GM12878 (cell line): ENCODE measurements around the gene VEGFD. TPM values are rescaled to one million over a fixed set of nuclear protein-coding genes. Genes with fewer than 3 reads are reported as not detected.

Experiments
- ATAC-seq: fragments of 200-7000 bp; cut with Tn5 transposase; 3 replicates; pipeline ENCODE4 v1.9.1; 2020; ENCODE audit warnings: mild to moderate bottlenecking, moderate library complexity
- BruUV-seq: library from RNA; stranded (reverse); fragments of 400-500 nt; replicated peaks from 2 replicates; lab custom pipeline; 2021; lab: Mats Ljungman, UMichigan
- CTCF ChIA-PET: fragments of 300-600 bp; sonication (Branson Sonifier 250); formaldehyde crosslinking; extraction: SDS; loops from one replicate; lab custom pipeline; 2021; ENCODE audit warnings: inconsistent platforms; lab: Yijun Ruan, JAX
- POLR2A ChIA-PET: fragments of 350-600 bp; formaldehyde crosslinking; extraction: SDS; loops from one replicate; lab custom pipeline; 2021; ENCODE audit warnings: inconsistent platforms; lab: Charles Lee
- RAD21 ChIA-PET: fragments of 300-600 bp; sonication (Branson Sonifier 250); formaldehyde crosslinking; loops from one replicate; lab custom pipeline; 2023; ENCODE audit warnings: antibody characterized with exemption; ENCODE audit not compliant: unreplicated experiment; lab: Charles Lee
- SMC1A ChIA-PET: fragments of 300-600 bp; sonication (Branson Sonifier 250); formaldehyde crosslinking; loops from one replicate; lab custom pipeline; 2023; ENCODE audit not compliant: unreplicated experiment, uncharacterized antibody; lab: Charles Lee
- DNase-seq: peaks from one replicate; pipeline ENCODE4 v3.0.0-alpha.2; 2011; ENCODE audit warnings: low read depth, low spot score
- FAIRE-seq: peaks from 3 replicates; lab custom pipeline; 2011; peaks lifted over from hg19 to GRCh38; lab: Jason Lieb, UNC
- H2AFZ ChIP-seq: 2 replicates; pipeline ENCODE4 v1.6.0; 2011; ENCODE audit warnings: low read depth, low read length, control low read depth; ENCODE audit not compliant: control insufficient read depth
- H3K27ac ChIP-seq: 2 replicates; pipeline ENCODE4 v1.5.1; 2011; ENCODE audit warnings: control low read depth; ENCODE audit not compliant: control insufficient read depth, insufficient read depth
- H3K27me3 ChIP-seq, 2 experiments: replicated peaks in 1 of 2; 2 replicates each; pipeline versions ENCODE4 v1.6.0 to v1.6.1; 2011; ENCODE audit warnings: low read length in 1 of 2; ENCODE audit not compliant: control insufficient read depth in 2 of 2, insufficient read depth in 2 of 2
- H3K36me3 ChIP-seq, 2 experiments: 2 replicates each; pipeline ENCODE4 v1.5.1; 2011; ENCODE audit warnings: low read length in 1 of 2; ENCODE audit not compliant: control insufficient read depth in 2 of 2, insufficient read depth in 2 of 2
- H3K4me1 ChIP-seq: 2 replicates; pipeline ENCODE4 v1.6.1; 2011; ENCODE audit warnings: mild to moderate bottlenecking, low read length, moderate library complexity, mixed read lengths; ENCODE audit not compliant: control insufficient read depth, insufficient read depth
- H3K4me2 ChIP-seq: 2 replicates; pipeline ENCODE4 v1.6.0; 2011; ENCODE audit warnings: control low read depth; ENCODE audit not compliant: control insufficient read depth, insufficient read depth
- H3K4me3 ChIP-seq: fragments of 200-600 bp; sonication (generic); 2 replicates; pipeline ENCODE4 v1.5.1; 2016
- H3K79me2 ChIP-seq: 2 replicates; pipeline ENCODE4 v1.6.0; 2011; ENCODE audit warnings: low read length; ENCODE audit not compliant: control insufficient read depth, insufficient read depth
- H3K9ac ChIP-seq: 2 replicates; pipeline ENCODE4 v1.8.0; 2011; ENCODE audit warnings: low read length, control low read depth, mixed read lengths; ENCODE audit not compliant: control insufficient read depth, insufficient read depth
- H3K9me3 ChIP-seq: replicated peaks from 3 replicates; pipeline ENCODE4 v1.5.1; 2011; ENCODE audit warnings: mild to moderate bottlenecking, low read length; ENCODE audit not compliant: control insufficient read depth, insufficient read depth
- H4K20me1 ChIP-seq: 2 replicates; pipeline ENCODE4 v1.6.0; 2011; ENCODE audit not compliant: control insufficient read depth, insufficient read depth
- BCL11A ChIP-seq: IDR thresholded peaks from 2 replicates; pipeline ENCODE4 v1.6.1; 2011; ENCODE audit warnings: low read depth, low read length
- CHD2 ChIP-seq: IDR thresholded peaks from 2 replicates; pipeline ENCODE4 v1.6.1; 2011; ENCODE audit warnings: low read depth, low read length, improper control_type of control experiment, borderline replicate concordance
- MAX ChIP-seq: IDR thresholded peaks from 2 replicates; pipeline ENCODE4 v1.6.1; 2012; ENCODE audit warnings: low read depth, low read length, improper control_type of control experiment
- MYB ChIP-seq: fragments of 150-350 bp; IDR thresholded peaks from 2 replicates; pipeline ENCODE4 v1.6.1; 2014; ENCODE audit warnings: mild to moderate bottlenecking, low read depth, low read length, borderline replicate concordance
- NKRF ChIP-seq: fragments of 450-650 bp; conservative IDR thresholded peaks from 2 replicates; pipeline ENCODE4 v1.6.1; 2017; ENCODE audit warnings: mild to moderate bottlenecking, moderate library complexity
- PAX8 ChIP-seq: fragments of 450-650 bp; IDR thresholded peaks from 2 replicates; pipeline ENCODE4 v1.6.1; 2017; ENCODE audit warnings: mild to moderate bottlenecking, moderate library complexity
- PBX3 ChIP-seq: IDR thresholded peaks from 2 replicates; pipeline ENCODE4 v1.6.1; 2011; ENCODE audit warnings: mild to moderate bottlenecking, low read depth, low read length, moderate library complexity; ENCODE audit not compliant: insufficient replicate concordance
- SMAD5 ChIP-seq: IDR thresholded peaks from 2 replicates; pipeline ENCODE4 v1.6.1; 2016; ENCODE audit warnings: antibody characterized with exemption, low read depth
- SUZ12 ChIP-seq: fragments of 200-600 bp; sonication (generic); IDR thresholded peaks from one replicate; pipeline ENCODE4 v1.6.1; 2018; ENCODE audit warnings: antibody characterized with exemption, mild to moderate bottlenecking; ENCODE audit not compliant: unreplicated experiment
- YBX1 ChIP-seq: fragments of 450-650 bp; IDR thresholded peaks from 2 replicates; pipeline ENCODE4 v1.6.1; 2016; ENCODE audit warnings: antibody characterized with exemption
- ZNF207 ChIP-seq: fragments of 450-650 bp; IDR thresholded peaks from 2 replicates; pipeline ENCODE4 v1.6.1; 2014; ENCODE audit warnings: antibody characterized with exemption, mild to moderate bottlenecking, borderline replicate concordance
- ZNF384 ChIP-seq: IDR thresholded peaks from 2 replicates; pipeline ENCODE4 v1.6.1; 2012; ENCODE audit warnings: low read depth, mild to moderate bottlenecking, low read length, improper control_type of control experiment, borderline replicate concordance
- WGBS: methylation state at CpG from one replicate; pipeline ENCODE4 v1.1.6; 2016; ENCODE audit warnings: low lambda C conversion rate; ENCODE audit not compliant: insufficient replicate concordance, insufficient coverage; ENCODE audit errors: missing lambda C conversion rate; 5-methylcytosine and 5-hydroxymethylcytosine counted together
- in situ Hi-C: fragments of 300-500 bp; cut with MboI; formaldehyde crosslinking; loops from 9 replicates; pipeline ENCODE4 v1.14.3; 2018; ENCODE audit warnings: mixed read lengths
- intact Hi-C: fragments of 100-400 bp; cut with micrococcal nuclease; formaldehyde crosslinking; loops from one replicate; pipeline ENCODE4 v1.14.2; 2022; ENCODE audit not compliant: unreplicated experiment
- polyA plus RNA-seq, 11 experiments: library from polyadenylated mRNA; depleted of rRNA in 4 of 11; unstranded in 6 of 11; stranded (reverse) in 5 of 11; fragments of >200 nt; fragmentation: Nextera tagmentation in 4 of 11; fragmentation: Illumina TruSeq in 1 of 11; extraction: Ambion mirVana in 4 of 11; extraction: Trizol in 1 of 11; gene quantifications; 1 replicate in 1 of 11; 2 replicates in 10 of 11; pipeline versions ENCODE4 v1.2.1 to v1.2.3, GENCODE V29; 2011 to 2016; ENCODE audit warnings: inconsistent platforms in 2 of 11, missing spikeins in 2 of 11, low read depth in 1 of 11
- total RNA-seq, 4 experiments: library from RNA; depleted of rRNA in 3 of 4; stranded (reverse); fragments of >200 nt in 3 of 4; fragmentation: Illumina TruSeq in 1 of 4; extraction: Trizol in 1 of 4; gene quantifications; 2 replicates each; pipeline versions ENCODE4 v1.2.1 to v1.2.3, GENCODE V29; 2013 to 2021

VEGFD gene
- total and polyA plus RNA-seq, 10 of the 15 experiments (the other 5 are each of a cell fraction or from before 2014, with no cell fraction given) = 0.15 TPM; not detected in 9

GRCh38 chrX:15319075-15319474, 65.1 kb downstream of the VEGFD start:
- ATAC-seq = no peak
- Histone ChIP-seq H3K4me1 (no peaks in the 10 kb centered on the region), H3K27me3 (no peaks in the 10 kb centered on the region), H3K36me3 (no peaks in the 10 kb centered on the region), H2AFZ (no peak overlapping the region), H3K9me3 (no peaks in the 10 kb centered on the region), H4K20me1 (no peaks in the 10 kb centered on the region), H3K4me2 (no peak overlapping the region), H3K9ac (no peak overlapping the region), H3K27ac (no peak overlapping the region), H3K79me2 (no peaks in the 10 kb centered on the region), H3K4me3 (no peak overlapping the region)
- DNase-seq = no peak
- no TSS peak for BruUV-seq
- in situ Hi-C loops = no loop called here
- intact Hi-C loops = no loop called here
- FAIRE-seq = no peak
- no peak for TF ChIP-seq PBX3
- no peak for TF ChIP-seq PAX8
- no peak for TF ChIP-seq MYB
- RAD21 ChIA-PET = no interaction called here
- 67% methylated on average over 4 of the region's 4 CpGs for WGBS
- CTCF ChIA-PET = no interaction called here
- SMC1A ChIA-PET = interaction anchor here (0.6 kb wide), 1 partner anchor 11 kb away, joined by 3 read pairs; no protein-coding TSS in a partner anchor
- POLR2A ChIA-PET = no interaction called here

- SMC1A ChIA-PET = no interaction called here
Measured at GRCh38 chrX:15315509-15315908, 68.7 kb downstream of the VEGFD start, which contains the start of gene ASB11. Gene ASB11, minus strand, starts transcription at chrX:15315640. Its CDS starts 35 bp downstream, at chrX:15315605.

More at GRCh38 chrX:15315509-15315908, 68.7 kb downstream of the VEGFD start, which contains the start of gene ASB11:
- ChIA-PET CTCF (interaction anchor here (1.2 kb wide), 1 partner anchor 31 kb away, joined by 3 read pairs; no protein-coding TSS in a partner anchor), POLR2A (no interaction called here), RAD21 (no interaction called here)
- no peak within 1 kb of the TSS for H3K9ac ChIP-seq
- WGBS = 42% methylated on average over 3 of the region's 3 CpGs
- TF ChIP-seq MAX = no peak
- no peak for TF ChIP-seq BCL11A
- no peak for TF ChIP-seq SMAD5
- no peak for TF ChIP-seq NKRF
- no peak for TF ChIP-seq ZNF384
- TF ChIP-seq SUZ12 = no peak
- TF ChIP-seq YBX1 = no peak
- TF ChIP-seq ZNF207 = no peak
- TF ChIP-seq CHD2 = no peak
- in situ Hi-C loops = no loop called here
- no peaks in the 10 kb centered on the region for H3K4me1 ChIP-seq
- H4K20me1 ChIP-seq = no peaks in the 10 kb centered on the region
- no peaks in the 10 kb centered on the region for H3K9me3 ChIP-seq
- H3K79me2 ChIP-seq = no peaks in the 10 kb centered on the region
- no TSS peak for BruUV-seq
- intact Hi-C loops = no loop called here
- ATAC-seq (no peak), FAIRE-seq (no peak), DNase-seq (no peak)
- H3K27ac ChIP-seq = no peak within 1 kb of the TSS
- H3K4me3 ChIP-seq = no peak within 1 kb of the TSS
- no peaks in the 10 kb centered on the region for H3K36me3 ChIP-seq
- no peak within 1 kb of the TSS for H2AFZ ChIP-seq
- H3K27me3 ChIP-seq = no peaks in the 10 kb centered on the region
- H3K4me2 ChIP-seq = no peak within 1 kb of the TSS
